Measurements from ENCODE around the gene ODF2.
"Not testable (repeated sequence)": the region's sequence is repeated elsewhere in the genome, so short reads cannot be mapped to it uniquely, and the experiment has no call there.

Gene ODF2

DNA sequence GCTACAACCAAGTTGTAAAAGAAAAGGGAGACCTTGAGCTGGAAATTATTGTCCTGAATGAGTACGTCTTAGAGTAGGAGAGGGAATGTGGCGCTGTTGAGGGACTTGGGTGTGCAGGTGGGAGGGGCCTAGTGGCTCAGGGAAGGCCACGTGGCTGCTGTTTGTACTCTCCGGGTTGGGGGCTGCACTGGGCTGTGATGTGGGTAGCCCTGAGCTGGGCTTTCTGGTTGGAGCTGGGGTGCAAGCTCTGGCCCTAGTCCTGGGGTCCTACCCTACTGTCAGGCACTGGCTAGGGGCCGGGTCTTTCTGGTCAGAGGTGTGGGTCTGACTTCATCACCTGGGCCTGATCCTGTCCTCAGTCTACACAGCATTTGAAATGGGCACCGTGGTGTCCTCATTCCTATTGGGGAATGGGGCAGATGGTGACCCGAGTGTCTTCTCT is 29.6 kb downstream of the ODF2 start:
- no peak for DNase-seq

GRCh38 chr9:128486201-128486600 is 30.4 kb downstream of the ODF2 start:
- no peak for DNase-seq

DNA sequence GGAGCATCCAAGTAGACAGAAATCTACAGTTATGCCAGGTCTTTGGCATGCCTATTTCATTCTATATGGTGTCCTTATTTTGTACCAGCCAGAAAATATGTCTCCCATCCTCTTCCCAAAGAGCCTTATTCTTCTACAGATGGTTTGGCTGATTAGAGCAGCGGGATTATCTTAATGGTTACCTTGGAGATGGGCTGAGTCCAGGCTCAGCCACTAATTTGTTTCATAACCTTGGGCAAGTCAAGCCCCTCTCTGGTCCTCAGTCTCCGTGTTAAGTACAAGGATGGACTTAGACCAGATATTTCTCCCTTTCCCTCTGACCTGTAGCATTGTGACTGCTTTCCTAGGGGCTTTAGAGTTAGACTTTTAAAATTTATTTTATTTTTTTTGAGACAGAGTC is 37.6 kb downstream of the ODF2 start:
- DNase-seq: no peak

GRCh38 chr9:128494108-128494745 is 38.4 kb downstream of the ODF2 start:
- no peak for DNase-seq

GRCh38 chr9:128494746-128495129 is 38.9 kb downstream of the ODF2 start:
- no peak for DNase-seq

DNA sequence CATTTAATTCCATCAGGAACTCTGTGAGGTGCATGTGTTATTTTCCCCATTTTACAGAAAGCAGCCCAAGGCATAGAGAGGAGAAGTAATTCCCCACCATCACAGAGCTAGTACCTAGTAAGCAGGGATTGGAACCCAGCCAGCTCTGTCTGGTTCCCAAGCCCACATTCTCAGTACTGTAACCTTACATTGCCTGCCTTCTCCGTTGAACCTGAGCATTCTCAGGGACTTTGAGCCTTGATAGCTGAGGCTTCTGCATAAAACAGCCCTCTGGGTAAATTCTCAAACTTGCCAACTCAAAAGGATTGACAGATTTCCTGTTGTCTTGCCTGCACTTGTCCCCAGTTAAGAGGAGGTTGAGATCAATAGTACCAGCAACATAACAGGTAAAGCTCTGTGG is 39.5 kb downstream of the ODF2 start:
- DNase-seq: no peak

DNA sequence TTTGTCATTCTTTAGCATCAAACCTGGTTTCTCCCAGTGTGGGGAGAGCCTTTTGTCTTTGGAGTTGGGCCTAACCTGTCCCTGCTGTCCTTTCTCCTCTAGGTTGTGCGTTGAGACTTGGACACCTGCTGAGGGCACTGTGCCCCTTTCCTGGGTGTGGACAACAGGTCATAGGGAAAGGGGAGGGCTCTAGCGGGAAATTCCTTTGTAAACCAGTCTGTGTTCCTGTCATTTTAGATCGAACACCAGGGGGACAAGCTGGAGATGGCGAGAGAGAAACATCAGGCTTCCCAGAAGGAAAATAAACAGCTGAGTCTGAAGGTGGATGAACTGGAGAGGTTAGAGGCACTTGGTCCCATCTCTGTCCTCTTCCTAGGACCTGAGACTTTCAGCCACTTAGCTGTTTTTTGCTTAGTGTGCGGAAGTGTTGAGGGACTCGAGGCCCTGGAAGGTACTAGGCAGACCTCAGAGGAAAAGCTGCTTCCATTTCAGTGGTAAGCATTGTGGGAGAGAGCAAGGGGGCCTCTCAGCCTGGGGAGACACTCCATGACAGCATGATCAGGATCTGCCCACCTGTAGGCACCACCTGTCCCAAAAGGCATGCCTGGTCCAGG is 40.1 kb downstream of the ODF2 start:
- DNase-seq: no peak

DNA sequence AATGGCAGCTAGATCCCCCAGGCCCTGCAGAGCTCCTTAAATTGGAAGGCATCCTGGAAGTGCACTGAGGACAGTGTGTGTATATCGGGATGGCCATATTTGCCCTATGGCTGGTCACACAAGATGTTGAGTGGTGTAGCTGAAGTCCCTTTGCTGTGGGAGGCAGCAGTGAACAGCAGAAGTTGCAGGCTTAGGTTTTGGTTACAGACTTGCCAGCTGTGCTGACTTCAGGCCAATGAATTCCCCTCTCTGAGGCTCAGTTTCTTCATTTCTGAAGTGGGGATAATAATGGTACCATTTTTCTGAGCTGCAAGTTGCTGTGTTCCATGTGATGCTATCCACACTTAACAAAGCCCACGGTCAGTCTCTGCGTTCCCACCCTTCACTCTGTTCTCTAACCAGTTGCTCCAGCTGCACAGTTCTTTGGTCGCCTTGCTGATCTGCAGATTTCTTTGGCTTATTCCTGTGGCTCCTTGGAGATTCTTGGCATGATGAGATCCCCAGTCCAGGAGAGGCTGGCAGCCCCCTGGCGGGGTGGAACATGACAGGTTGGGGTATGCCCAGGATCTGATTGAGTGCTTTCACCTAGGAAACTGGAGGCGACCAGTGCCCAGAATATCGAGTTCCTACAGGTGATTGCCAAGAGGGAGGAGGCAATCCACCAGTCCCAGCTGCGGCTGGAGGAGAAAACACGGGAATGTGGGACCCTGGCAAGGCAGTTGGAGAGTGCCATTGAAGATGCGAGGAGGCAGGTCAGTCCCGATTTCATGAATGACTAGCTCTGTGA is 42.2 kb downstream of the ODF2 start:
- DNase-seq: no peak

DNA sequence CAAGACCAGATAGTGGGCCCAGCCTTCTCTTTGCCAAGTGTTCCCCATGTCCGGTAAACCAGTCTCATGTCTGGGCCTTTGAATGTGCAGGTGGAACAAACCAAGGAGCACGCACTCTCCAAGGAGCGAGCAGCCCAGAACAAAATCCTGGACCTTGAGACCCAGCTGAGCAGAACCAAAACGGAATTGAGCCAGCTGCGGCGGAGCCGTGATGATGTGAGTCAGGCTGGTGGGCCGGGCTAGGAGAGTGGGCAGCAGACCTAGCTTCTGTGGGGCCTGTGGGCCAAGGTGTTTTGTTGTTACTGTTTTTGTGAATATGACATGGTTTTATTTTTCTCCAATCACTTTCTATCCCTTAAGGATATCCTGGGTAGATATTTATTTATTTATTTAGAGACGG is 43.1 kb downstream of the ODF2 start:
- no peak for DNase-seq

DNA sequence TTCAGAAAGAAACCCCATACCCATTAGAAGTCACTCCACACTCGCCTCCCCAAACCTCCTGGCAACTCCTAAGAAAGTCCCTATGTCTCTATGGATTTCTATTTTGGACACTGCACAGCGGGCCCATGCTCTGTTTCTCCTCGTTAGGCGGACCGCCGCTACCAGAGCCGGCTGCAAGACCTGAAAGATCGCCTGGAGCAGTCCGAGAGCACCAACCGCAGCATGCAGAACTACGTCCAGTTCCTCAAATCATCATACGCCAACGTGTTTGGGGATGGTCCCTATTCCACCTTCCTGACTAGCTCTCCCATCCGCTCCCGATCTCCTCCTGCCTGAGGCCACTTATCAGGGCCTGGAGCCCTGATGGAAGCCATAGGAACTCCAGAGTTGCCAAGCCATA is 44.1 kb downstream of the ODF2 start:
- DNase-seq: no peak

DNA sequence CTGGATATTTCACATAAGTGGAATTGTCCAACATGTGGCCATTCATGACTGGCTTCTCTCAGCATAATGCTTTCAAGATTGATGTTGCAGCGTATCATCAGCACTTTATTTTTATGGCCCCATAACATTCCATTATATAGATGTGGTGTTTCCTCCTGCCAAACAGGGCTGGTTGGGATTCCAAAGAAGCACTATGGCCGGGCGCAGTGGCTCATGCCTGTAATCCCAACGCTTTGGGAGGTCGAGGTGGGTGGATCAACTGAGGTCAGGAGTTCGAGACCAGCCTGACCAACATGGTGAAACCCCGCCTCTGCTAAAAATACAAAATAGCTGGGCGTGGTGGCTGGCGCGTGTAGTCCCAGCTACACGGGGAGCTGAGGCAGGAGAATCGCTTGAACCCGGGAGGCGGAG is 47.6 kb downstream of the ODF2 start:
- DNase-seq: not testable (repeated sequence)

DNA sequence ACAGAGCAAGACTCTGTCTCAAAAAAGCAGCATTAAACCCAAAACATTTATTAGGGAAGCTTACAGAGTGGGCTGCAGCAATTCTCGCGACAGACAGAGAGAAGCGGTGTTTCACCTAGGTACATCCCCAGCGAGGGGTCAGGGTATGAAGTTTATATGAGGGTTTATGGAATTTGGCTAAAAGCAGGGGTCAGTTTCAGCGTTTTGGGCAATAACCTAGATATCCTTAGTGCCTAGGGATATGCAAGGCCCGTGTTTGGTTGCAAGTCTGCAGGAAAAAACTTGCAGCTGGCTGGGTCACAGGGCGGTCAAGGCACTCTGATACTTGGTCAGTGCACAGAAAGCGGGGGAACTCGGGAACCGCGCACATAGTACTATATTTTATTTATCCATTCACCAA is 48.1 kb downstream of the ODF2 start:
- no peak for DNase-seq

GRCh38 chr9:128504485-128505413 is 48.9 kb downstream of the ODF2 start, which contains the start of gene GLE1:
TSS of gene GLE1 (plus strand) at chr9:128504719. CDS start at chr9:128504806, 87 bp downstream.
- peak; percentile 61 for DNase-seq

DNA sequence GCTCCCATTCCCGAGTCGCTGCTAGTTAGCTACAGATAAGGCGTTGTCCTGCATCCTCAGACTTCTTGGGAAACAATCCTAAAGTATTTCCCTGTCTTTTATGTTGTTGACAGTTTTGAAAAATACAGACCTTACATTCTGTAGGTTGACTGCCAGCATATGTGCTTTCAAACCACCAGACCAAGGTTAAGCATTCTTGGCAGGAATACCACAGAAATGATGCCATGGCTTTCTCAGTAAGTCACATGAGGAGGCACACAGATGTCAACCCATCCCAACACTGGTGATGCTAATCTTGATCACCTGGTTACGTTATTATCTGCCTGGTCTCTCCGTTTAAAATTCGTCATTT is 49.6 kb downstream of the ODF2 start:
- no peak for DNase-seq

- DNase-seq: not testable (repeated sequence)
Observed at GRCh38 chr9:128505906-128506305, 50.1 kb downstream of the ODF2 start.

DNA sequence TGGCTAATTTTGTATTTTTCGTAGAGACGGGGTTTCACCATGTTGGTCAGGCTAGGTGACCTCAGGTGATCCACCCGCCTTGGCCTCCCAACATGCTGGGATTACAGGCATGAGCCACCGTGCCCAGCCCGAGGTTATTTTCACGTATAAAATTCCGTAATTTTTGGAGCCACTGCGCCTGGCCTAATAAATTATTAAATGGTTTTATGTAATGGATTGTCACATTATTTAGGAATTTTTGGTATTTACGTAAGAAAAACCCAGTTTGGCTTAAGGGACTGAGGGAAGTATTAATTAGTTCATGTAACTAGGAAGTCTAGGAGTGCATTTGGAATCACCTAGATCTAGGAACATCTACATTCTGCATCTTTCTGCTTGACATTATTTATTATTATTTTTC is 57.0 kb downstream of the ODF2 start:
- DNase-seq: no peak

- DNase-seq: no peak
Observed at GRCh38 chr9:128521956-128522355, 66.2 kb downstream of the ODF2 start.

- no peak for DNase-seq
Observed at GRCh38 chr9:128523199-128523925, 67.6 kb downstream of the ODF2 start.

DNA sequence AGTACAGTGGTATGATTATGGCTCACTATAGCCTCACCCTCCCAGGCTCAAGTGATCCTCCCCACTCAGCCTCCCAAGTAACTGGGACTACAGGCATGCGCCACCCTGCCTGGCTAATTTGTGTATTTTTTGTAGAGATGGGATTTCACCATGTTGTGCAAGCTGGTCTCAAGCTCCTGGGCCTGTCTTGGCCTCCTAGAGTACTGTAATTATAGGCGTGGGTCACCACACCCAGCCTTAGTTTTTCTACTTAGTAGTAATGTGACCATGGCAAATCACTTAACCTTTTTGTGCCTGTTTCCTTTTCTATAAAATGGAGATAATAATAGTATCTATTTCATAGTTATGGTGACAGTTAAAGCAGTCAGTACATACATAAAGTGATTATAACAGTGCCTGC is 70.9 kb downstream of the ODF2 start:
- no peak for DNase-seq

- DNase-seq: no peak
Observed at GRCh38 chr9:128528445-128529160, 72.8 kb downstream of the ODF2 start.

DNA sequence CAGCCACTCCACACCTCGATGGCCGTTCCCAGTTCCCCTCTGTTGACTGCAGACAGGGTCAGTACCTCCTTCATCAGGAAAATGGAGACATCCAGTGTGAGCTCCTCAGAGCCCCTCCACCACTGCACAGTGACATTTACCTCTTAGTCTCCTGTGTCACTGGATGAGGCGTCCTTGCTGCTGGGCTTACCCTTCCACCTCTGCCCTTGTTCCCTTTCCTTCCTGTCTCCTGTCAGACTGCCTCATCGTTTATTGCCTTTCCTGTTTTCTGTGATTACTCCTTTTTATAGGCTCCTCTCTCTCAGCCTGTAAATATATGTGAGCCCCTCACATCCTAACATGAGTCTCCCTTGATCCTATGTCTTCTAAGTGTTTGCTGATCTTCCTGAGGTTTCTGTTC is 73.4 kb downstream of the ODF2 start:
- no peak for DNase-seq

DNA sequence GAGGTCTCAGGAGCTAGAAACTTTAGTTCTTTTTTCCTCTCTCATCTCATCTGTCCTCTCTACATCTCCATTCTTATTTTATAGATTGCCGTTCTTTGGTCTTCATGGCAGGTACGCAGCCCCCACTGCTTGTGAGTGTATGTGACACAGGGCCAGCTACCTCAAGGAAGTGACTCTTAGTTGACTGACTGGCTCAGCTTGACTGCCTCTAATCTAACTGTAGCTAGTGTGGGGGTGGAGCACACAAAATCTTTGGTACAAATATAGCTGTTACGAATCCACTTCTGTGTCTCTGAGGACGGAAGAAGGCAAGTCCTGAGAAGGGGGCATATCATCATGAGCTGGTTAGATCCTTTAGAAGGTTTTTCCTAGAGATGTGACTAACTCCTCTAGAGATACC is 76.8 kb downstream of the ODF2 start:
- no peak for DNase-seq

All from NCI-H446 treated with DMSO at 0.1 percent for 48 hours (cell line).